Caco-2 (cell line): ENCODE data around the gene OSBPL1A. TPM values are rescaled to one million over a fixed set of nuclear protein-coding genes. Genes with fewer than 3 reads are reported as not detected.

Experiments
- BruUV-seq: library from RNA; stranded (reverse); fragments of 400-500 nt; replicated peaks from 2 replicates; lab custom pipeline; 2021; lab: Mats Ljungman, UMichigan
- CTCF ChIA-PET: fragments of 300-600 bp; sonication (Branson Sonifier 250); formaldehyde crosslinking; loops from one replicate; lab custom pipeline; 2022; ENCODE audit warnings: antibody characterized with exemption; lab: Charles Lee
- POLR2A ChIA-PET: fragments of 300-600 bp; sonication (Branson Sonifier 250); formaldehyde crosslinking; loops from one replicate; lab custom pipeline; 2022; ENCODE audit warnings: antibody characterized with exemption; lab: Charles Lee
- DNase-seq, 2 experiments: peaks; one replicate each; pipeline versions ENCODE4 v3.0.0 to v3.0.0-alpha.2; 2020 to 2022
- H3K27me3 ChIP-seq: replicated peaks from 2 replicates; pipeline ENCODE4 v1.6.0; 2011; ENCODE audit warnings: low read length; ENCODE audit not compliant: control insufficient read depth, insufficient read depth
- H3K36me3 ChIP-seq: 2 replicates; pipeline ENCODE4 v1.5.1; 2011; ENCODE audit warnings: low read length; ENCODE audit not compliant: control insufficient read depth, insufficient read depth
- H3K4me1 ChIP-seq: fragments of 250-450 bp; sonication (Bioruptor Pico); 2 replicates; pipeline ENCODE4 v1.5.1; 2020; ENCODE audit warnings: mild to moderate bottlenecking
- H3K4me3 ChIP-seq: 2 replicates; pipeline ENCODE4 v1.5.1; 2011; ENCODE audit warnings: low read depth, mild to moderate bottlenecking, control low read depth, low read length
- H3K9me3 ChIP-seq: fragments of 250-450 bp; sonication (Bioruptor Pico); 2 replicates; pipeline ENCODE4 v1.5.1; 2020; ENCODE audit warnings: mild to moderate bottlenecking, moderate library complexity
- H3K27ac Mint-ChIP-seq: one replicate; pipeline ENCODE4 v1.8.0; 2022; ENCODE audit warnings: mixed read lengths; ENCODE audit not compliant: unreplicated experiment
- H3K27me3 Mint-ChIP-seq: one replicate; pipeline ENCODE4 v1.8.0; 2022; ENCODE audit warnings: mixed read lengths; ENCODE audit not compliant: insufficient read depth, unreplicated experiment
- H3K36me3 Mint-ChIP-seq: one replicate; pipeline ENCODE4 v1.8.0; 2022; ENCODE audit warnings: mild to moderate bottlenecking, mixed read lengths; ENCODE audit not compliant: insufficient read depth, unreplicated experiment
- H3K4me1 Mint-ChIP-seq: one replicate; pipeline ENCODE4 v1.8.0; 2022; ENCODE audit warnings: low read depth, mixed read lengths; ENCODE audit not compliant: unreplicated experiment
- H3K4me3 Mint-ChIP-seq: one replicate; pipeline ENCODE4 v1.8.0; 2022; ENCODE audit warnings: mild to moderate bottlenecking, moderate library complexity, mixed read lengths; ENCODE audit not compliant: unreplicated experiment
- H3K9me3 Mint-ChIP-seq: one replicate; pipeline ENCODE4 v1.8.0; 2022; ENCODE audit warnings: mixed read lengths; ENCODE audit not compliant: unreplicated experiment
- intact Hi-C: fragments of 100-400 bp; cut with micrococcal nuclease; formaldehyde crosslinking; loops from one replicate; pipeline ENCODE4 v1.10.0; 2022; ENCODE audit not compliant: unreplicated experiment
- total RNA-seq: library from RNA; stranded (reverse); gene quantifications from 2 replicates; pipeline ENCODE4 v1.2.3, GENCODE V29; 2022
- TF ChIP-seq, protein P1 (sequence below), 2 experiments: fragments of 200-600 bp in 1 of 2; IDR thresholded peaks; 1 replicate in 1 of 2; 2 replicates in 1 of 2; pipeline versions ENCODE4 v1.5.1 to v1.8.0; 2011 to 2022; ENCODE audit warnings: antibody characterized with exemption in 1 of 2, control low read depth in 1 of 2, inconsistent platforms in 1 of 2, low read depth in 1 of 2, low read length in 1 of 2, mild to moderate bottlenecking in 1 of 2, moderate library complexity in 1 of 2; ENCODE audit not compliant: insufficient read depth in 1 of 2, severe bottlenecking in 1 of 2, unreplicated experiment in 1 of 2

Gene OSBPL1A
- total RNA-seq, 1 experiment from 2014 or later, result 15.7 TPM

DNA sequence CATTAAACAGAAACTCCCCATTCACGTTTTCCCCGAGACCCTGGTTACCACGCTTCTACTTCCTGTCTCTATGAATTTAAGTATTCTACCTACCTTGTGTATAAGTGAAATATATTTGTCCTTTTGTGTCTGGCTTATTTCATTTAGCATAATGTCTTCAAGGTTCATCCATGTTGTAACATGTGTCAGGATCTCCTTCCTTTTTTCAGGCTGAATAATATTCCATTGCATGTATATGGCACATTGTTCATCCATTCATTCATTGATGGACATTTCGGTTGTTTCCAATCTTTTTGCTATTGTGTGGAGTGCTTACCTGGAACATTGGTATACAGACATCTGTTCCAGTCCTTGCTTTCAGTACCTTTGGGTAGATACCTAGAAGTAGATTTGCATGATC lies 276.9 kb downstream of the OSBPL1A start:
- Histone ChIP-seq H3K27me3 (no peaks in the 10 kb centered on the region), H3K9me3 (no peaks in the 10 kb centered on the region), H3K4me3 (no peak overlapping the region), H3K36me3 (no peaks in the 10 kb centered on the region), H3K4me1 (no peaks in the 10 kb centered on the region)
- ChIA-PET CTCF (no interaction called here), POLR2A (no interaction called here)
- no peak overlapping the region for H3K27ac Mint-ChIP-seq
- intact Hi-C loops, result no loop called here
- DNase-seq, result no peak
- TF ChIP-seq, protein P1, sequence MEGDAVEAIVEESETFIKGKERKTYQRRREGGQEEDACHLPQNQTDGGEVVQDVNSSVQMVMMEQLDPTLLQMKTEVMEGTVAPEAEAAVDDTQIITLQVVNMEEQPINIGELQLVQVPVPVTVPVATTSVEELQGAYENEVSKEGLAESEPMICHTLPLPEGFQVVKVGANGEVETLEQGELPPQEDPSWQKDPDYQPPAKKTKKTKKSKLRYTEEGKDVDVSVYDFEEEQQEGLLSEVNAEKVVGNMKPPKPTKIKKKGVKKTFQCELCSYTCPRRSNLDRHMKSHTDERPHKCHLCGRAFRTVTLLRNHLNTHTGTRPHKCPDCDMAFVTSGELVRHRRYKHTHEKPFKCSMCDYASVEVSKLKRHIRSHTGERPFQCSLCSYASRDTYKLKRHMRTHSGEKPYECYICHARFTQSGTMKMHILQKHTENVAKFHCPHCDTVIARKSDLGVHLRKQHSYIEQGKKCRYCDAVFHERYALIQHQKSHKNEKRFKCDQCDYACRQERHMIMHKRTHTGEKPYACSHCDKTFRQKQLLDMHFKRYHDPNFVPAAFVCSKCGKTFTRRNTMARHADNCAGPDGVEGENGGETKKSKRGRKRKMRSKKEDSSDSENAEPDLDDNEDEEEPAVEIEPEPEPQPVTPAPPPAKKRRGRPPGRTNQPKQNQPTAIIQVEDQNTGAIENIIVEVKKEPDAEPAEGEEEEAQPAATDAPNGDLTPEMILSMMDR (IDR thresholded peaks at IDR 0.05; ENCODE audit: insufficient read depth in 1 of 2, low read depth in 1 of 2, low read length in 1 of 2, severe bottlenecking in 1 of 2, unreplicated experiment in 1 of 2), result no peak
- no peaks in the 10 kb centered on the region for H3K27me3 Mint-ChIP-seq
- H3K4me1 Mint-ChIP-seq, result no peaks in the 10 kb centered on the region
- H3K9me3 Mint-ChIP-seq, result no peaks in the 10 kb centered on the region
- H3K4me3 Mint-ChIP-seq, result no peak overlapping the region
- no TSS peak for BruUV-seq
- no peaks in the 10 kb centered on the region for H3K36me3 Mint-ChIP-seq

DNA sequence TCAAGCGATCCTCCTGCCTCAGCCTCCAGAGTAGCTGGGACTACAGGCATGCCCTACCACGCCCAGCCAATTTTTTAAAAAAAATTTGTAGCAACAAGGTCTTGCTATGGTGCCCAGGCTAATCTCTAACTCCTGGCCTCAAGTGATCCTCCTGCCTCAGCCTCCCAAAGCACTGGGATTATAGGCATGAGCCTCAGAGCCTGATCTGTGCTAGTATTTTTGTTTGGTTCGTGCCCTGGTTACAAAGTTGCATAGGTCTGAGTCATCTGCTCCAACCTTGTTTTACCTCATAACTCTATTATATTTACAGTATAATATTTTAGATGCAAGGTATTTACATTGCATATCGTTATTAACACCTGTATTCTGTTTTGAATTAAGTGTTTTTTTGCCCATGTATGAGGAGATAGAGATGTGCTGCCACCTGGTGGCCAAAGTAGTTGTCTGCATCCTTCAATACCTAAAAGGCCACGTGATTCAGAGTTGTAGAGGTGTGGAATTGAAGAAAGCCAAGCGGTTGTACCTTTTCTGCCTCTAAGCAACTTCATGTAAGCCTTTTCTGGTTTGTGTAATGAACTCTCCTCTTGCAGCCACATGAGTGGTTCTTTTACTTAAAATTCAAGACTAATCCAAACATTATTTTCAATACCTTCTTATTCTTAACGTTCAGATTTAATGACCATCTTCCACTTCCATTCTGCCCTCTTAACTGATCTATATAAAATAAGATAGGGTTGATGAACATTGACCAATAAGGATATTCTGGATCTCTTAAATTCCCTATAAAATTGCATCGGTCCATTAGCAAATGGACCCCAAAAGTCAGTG lies 278.7 kb downstream of the OSBPL1A start:
- no peaks in the 10 kb centered on the region for H3K4me1 Mint-ChIP-seq
- BruUV-seq, result no TSS peak
- no peak overlapping the region for H3K4me3 ChIP-seq
- H3K4me3 Mint-ChIP-seq, result no peak overlapping the region
- H3K27ac Mint-ChIP-seq, result no peak overlapping the region
- DNase-seq, result peak; percentile 48 to 52
- H3K9me3 Mint-ChIP-seq, result no peaks in the 10 kb centered on the region
- H3K9me3 ChIP-seq, result no peaks in the 10 kb centered on the region
- H3K4me1 ChIP-seq, result no peaks in the 10 kb centered on the region
- H3K36me3 Mint-ChIP-seq, result no peaks in the 10 kb centered on the region
- POLR2A ChIA-PET, result no interaction called here
- no peaks in the 10 kb centered on the region for H3K36me3 ChIP-seq
- TF ChIP-seq, protein P1 (IDR thresholded peaks at IDR 0.05; ENCODE audit: insufficient read depth in 1 of 2, low read depth in 1 of 2, low read length in 1 of 2, severe bottlenecking in 1 of 2, unreplicated experiment in 1 of 2), result peak; percentile 40 to 57
- CTCF ChIA-PET, result no interaction called here
- intact Hi-C loops, result loop anchor here (5.0 to 10.0 kb wide), 4 partner anchors 64 to 194 kb away; no protein-coding TSS in a partner anchor
- H3K27me3 Mint-ChIP-seq, result no peaks in the 10 kb centered on the region
- no peaks in the 10 kb centered on the region for H3K27me3 ChIP-seq

DNA sequence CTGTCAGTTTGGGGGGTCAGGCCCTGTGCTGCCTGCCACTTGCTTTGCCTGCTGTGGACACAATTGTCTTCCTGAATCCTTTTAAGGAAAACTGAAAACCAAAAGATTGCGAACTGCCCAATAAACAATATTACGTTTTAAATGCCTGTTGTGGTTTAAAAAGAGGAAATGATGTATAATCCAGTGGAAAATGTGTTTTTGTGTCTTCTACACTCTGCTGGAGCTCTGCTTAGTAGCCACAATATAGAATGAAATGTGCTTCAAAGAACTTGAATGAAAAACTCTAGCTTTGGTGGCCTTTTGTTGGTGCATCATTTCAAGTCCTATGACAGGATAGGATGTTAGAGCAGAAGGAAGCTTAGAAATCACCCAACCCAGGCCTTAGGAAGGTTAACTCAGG lies 282.0 kb downstream of the OSBPL1A start:
- Mint-ChIP-seq H3K9me3 (no peaks in the 10 kb centered on the region), H3K36me3 (no peaks in the 10 kb centered on the region), H3K27ac (peak overlapping the region; percentile 45), H3K4me1 (no peaks in the 10 kb centered on the region), H3K27me3 (no peaks in the 10 kb centered on the region), H3K4me3 (no peak overlapping the region)
- Histone ChIP-seq H3K36me3 (no peaks in the 10 kb centered on the region), H3K4me3 (no peak overlapping the region), H3K4me1 (no peaks in the 10 kb centered on the region), H3K9me3 (no peaks in the 10 kb centered on the region), H3K27me3 (no peaks in the 10 kb centered on the region)
- TF ChIP-seq, protein P1 (IDR thresholded peaks at IDR 0.05; ENCODE audit: insufficient read depth in 1 of 2, low read depth in 1 of 2, low read length in 1 of 2, severe bottlenecking in 1 of 2, unreplicated experiment in 1 of 2), result no peak
- no peak for DNase-seq
- no TSS peak for BruUV-seq
- CTCF ChIA-PET, result no interaction called here
- POLR2A ChIA-PET, result no interaction called here
- intact Hi-C loops, result loop anchor here (5.0 to 10.0 kb wide), 4 partner anchors 61 to 191 kb away; no protein-coding TSS in a partner anchor
